Gastrocnemius medialis (tissue), 4 donors: ENCODE data around the gene VDR. TPM values are rescaled to one million over a fixed set of nuclear protein-coding genes. Genes with fewer than 3 reads are reported as not detected.

Experiments
- ATAC-seq, 2 donors: fragments of 150-250 bp; one replicate each; pipeline ENCODE4 v1.9.1; 2016
- DNase-seq, 2 donors: peaks; one replicate each; pipeline ENCODE4 v3.0.0-alpha.2; 2019
- H3K27ac ChIP-seq, 4 donors: fragments of 200-600 bp; sonication (generic); 1 replicate in 1 of 4; 2 replicates in 3 of 4; pipeline ENCODE4 v1.5.1; 2016 to 2018; ENCODE audit warnings: mild to moderate bottlenecking in 2 of 4, moderate library complexity in 1 of 4
- H3K27me3 ChIP-seq, 3 donors: fragments of 200-600 bp; sonication (generic) in 2 of 3; 1 replicate in 1 of 3; 2 replicates in 2 of 3; pipeline versions ENCODE4 v1.5.1 to v1.6.0; 2016 to 2019; ENCODE audit warnings: mild to moderate bottlenecking in 1 of 3, moderate library complexity in 1 of 3
- H3K36me3 ChIP-seq, 2 donors: fragments of 200-600 bp; sonication (generic) in 1 of 2; one replicate each; pipeline ENCODE4 v1.5.1; 2017 to 2018
- H3K4me1 ChIP-seq, 2 donors: fragments of 200-600 bp; sonication (generic) in 1 of 2; one replicate each; pipeline ENCODE4 v1.5.1; 2016 to 2017; ENCODE audit warnings: mild to moderate bottlenecking in 2 of 2
- H3K4me3 ChIP-seq, 4 donors: fragments of 200-600 bp; sonication (generic) in 3 of 4; 1 replicate in 1 of 4; 2 replicates in 3 of 4; pipeline ENCODE4 v1.5.1; 2016 to 2019; ENCODE audit warnings: mild to moderate bottlenecking in 2 of 4
- H3K9me3 ChIP-seq, 3 donors: fragments of 200-600 bp; sonication (generic) in 2 of 3; 1 replicate in 1 of 3; 2 replicates in 2 of 3; pipeline ENCODE4 v1.5.1; 2016 to 2019
- POLR2A ChIP-seq, 2 donors: fragments of 450-650 bp; IDR thresholded peaks; one replicate each; pipeline ENCODE4 v1.6.1; 2017; ENCODE audit warnings: antibody characterized with exemption in 2 of 2, mild to moderate bottlenecking in 2 of 2, moderate library complexity in 2 of 2
- in situ Hi-C, 4 donors: fragments of 200-750 bp; cut with MboI; loops; one replicate each; pipeline versions ENCODE4 v1.15.0 to v1.8.0; 2017; ENCODE audit warnings: low sequenced_read_pairs in 4 of 4
- intact Hi-C: fragments of 100-400 bp; cut with DNase I; formaldehyde crosslinking; loops from one replicate; pipeline ENCODE4 v1.15.1; 2023; ENCODE audit warnings: low total_unique reads
- total RNA-seq, 4 donors: library from RNA; depleted of rRNA; stranded (reverse); fragments of >200 nt; gene quantifications; one replicate each; pipeline versions ENCODE4 v1.1.0 to v1.2.3, GENCODE V29; 2016
- TF ChIP-seq, protein P1 (sequence below), 5 experiments: fragments of 450-650 bp in 3 of 5; fragments of 200-600 bp in 2 of 5; sonication (generic) in 2 of 5; IDR thresholded peaks in 4 of 5; conservative IDR thresholded peaks in 1 of 5; 1 replicate in 4 of 5; 2 replicates in 1 of 5; pipeline ENCODE4 v1.5.1; 2016 to 2019; ENCODE audit warnings: antibody characterized with exemption in 5 of 5, mild to moderate bottlenecking in 3 of 5, moderate library complexity in 3 of 5

Gene VDR
- total RNA-seq, 4 donors from 2014 or later, result 3.2 to 6.1 (median 4.4) TPM

DNA sequence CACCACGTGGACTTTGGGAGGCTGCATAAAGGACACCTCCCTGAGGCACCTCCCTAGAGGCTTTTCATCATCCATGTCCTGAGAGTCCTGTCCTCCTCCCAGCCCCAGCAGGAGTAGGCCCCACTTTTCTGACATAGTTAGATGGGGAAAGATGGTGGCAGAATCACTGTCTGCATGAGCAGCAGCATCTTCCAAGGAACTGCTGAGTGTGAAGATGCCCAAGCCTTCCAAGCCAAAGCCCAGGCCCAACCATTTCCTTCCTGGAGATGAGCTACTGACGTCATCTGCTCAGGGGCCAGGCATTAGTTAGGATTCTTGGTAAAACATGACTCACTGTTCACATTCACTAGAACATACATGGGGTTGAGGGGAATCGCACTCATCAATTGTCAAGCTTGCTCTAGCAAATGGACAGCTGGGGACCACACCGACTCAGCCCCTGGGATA, 37.3 kb downstream of the VDR start:
- in situ Hi-C loops, result no loop called here
- H3K4me1 ChIP-seq, result peaks cover 17 to 19% of the 10 kb centered on the region in 2 donors
- H3K27me3 ChIP-seq, result no peaks in the 10 kb centered on the region
- no peaks in the 10 kb centered on the region for H3K9me3 ChIP-seq
- no peak overlapping the region for H3K27ac ChIP-seq
- H3K4me3 ChIP-seq, result no peak overlapping the region
- TF ChIP-seq, protein P1, sequence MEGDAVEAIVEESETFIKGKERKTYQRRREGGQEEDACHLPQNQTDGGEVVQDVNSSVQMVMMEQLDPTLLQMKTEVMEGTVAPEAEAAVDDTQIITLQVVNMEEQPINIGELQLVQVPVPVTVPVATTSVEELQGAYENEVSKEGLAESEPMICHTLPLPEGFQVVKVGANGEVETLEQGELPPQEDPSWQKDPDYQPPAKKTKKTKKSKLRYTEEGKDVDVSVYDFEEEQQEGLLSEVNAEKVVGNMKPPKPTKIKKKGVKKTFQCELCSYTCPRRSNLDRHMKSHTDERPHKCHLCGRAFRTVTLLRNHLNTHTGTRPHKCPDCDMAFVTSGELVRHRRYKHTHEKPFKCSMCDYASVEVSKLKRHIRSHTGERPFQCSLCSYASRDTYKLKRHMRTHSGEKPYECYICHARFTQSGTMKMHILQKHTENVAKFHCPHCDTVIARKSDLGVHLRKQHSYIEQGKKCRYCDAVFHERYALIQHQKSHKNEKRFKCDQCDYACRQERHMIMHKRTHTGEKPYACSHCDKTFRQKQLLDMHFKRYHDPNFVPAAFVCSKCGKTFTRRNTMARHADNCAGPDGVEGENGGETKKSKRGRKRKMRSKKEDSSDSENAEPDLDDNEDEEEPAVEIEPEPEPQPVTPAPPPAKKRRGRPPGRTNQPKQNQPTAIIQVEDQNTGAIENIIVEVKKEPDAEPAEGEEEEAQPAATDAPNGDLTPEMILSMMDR (IDR thresholded peaks at IDR 0.05 in 4 of 5, conservative IDR thresholded peaks at IDR 0.05 in 1 of 5), result no peak
- no peak for TF ChIP-seq POLR2A (IDR thresholded peaks at IDR 0.05)
- ATAC-seq (no peak), DNase-seq (no peak)
- intact Hi-C loops, result no loop called here
- no peaks in the 10 kb centered on the region for H3K36me3 ChIP-seq

DNA sequence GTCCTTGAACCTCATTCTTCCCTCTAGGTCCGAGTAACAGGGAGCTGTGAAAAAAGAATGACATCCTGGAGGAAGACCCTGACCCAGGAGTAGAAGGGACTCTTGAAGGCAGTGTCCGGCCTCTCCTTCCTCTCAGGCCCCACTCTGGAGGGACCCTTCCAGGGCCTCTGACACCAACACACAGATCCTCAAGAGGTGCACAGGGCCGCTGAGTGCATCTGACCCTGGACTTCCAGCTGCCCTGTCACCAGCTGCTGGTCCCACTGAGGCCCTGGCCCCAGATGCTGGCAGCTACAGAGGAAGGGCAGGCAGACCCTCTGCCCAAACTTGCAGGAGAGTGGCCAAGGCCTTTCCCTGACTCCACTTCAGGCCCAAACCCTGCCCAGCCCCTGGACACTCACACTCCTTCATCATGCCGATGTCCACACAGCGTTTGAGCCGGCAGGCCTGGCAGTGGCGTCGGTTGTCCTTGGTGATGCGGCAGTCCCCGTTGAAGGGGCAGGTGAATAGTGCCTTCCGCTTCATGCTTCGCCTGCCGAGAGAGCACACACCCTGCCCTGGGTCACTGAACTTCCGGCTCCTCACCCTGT, 40.1 kb downstream of the VDR start:
- Histone ChIP-seq H3K27ac (no peak overlapping the region), H3K9me3 (no peaks in the 10 kb centered on the region), H3K36me3 (no peaks in the 10 kb centered on the region), H3K4me3 (no peak overlapping the region), H3K4me1 (peaks cover 4 to 7% of the 10 kb centered on the region in 2 donors), H3K27me3 (no peaks in the 10 kb centered on the region)
- DNase-seq, result no peak
- no peak for TF ChIP-seq POLR2A (IDR thresholded peaks at IDR 0.05)
- TF ChIP-seq, protein P1 (IDR thresholded peaks at IDR 0.05 in 4 of 5, conservative IDR thresholded peaks at IDR 0.05 in 1 of 5), result no peak
- ATAC-seq, result no peak
- intact Hi-C loops, result no loop called here
- in situ Hi-C loops, result no loop called here

DNA sequence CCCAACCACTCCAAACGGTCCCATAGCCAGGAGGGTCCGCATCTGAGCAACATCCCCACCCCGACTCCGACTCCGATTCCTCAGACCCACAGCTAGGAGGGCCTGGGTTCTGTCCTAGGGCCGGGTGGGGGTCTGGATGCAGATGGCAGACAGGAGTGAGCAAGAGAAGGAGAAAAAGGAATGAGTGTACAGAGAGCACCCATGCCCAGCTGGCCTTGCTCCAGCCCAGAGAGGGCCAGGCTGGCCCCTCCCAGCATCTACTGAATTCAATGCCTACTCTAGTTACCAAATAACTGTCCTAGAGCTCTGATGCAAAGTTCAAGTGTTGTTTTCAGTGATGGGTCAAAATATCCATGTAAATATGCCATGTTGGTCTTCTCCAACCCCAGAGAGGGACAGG, 40.8 kb downstream of the VDR start:
- TF ChIP-seq, protein P1 (IDR thresholded peaks at IDR 0.05 in 4 of 5, conservative IDR thresholded peaks at IDR 0.05 in 1 of 5), result no peak
- no peak for TF ChIP-seq POLR2A (IDR thresholded peaks at IDR 0.05)
- in situ Hi-C loops (no loop called here), intact Hi-C loops (no loop called here)

DNA sequence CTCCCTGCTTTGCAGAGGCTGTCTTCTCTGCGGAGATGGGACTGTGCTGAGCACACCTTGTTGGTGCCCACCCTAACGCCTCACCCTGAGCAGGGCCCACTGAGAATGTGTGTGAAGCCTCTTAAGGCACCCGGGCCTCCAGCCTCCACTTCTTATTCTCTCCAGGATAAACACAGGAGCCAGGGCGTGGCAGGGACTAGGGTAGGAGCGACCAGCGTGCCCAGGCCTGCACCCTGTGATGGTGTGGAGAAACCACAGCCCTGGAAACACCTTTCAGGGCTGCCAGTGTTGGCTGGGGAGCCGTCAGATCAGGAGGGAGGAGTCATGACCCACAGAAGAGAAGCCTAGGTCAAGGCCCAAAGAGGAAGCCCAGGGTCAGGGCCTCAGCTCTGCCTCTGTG, 41.3 kb downstream of the VDR start:
- no peak overlapping the region for H3K4me3 ChIP-seq
- in situ Hi-C loops (no loop called here), intact Hi-C loops (no loop called here)
- H3K36me3 ChIP-seq, result no peaks in the 10 kb centered on the region
- H3K27ac ChIP-seq, result no peak overlapping the region
- H3K27me3 ChIP-seq, result no peaks in the 10 kb centered on the region
- H3K9me3 ChIP-seq, result no peaks in the 10 kb centered on the region
- ATAC-seq (no peak), DNase-seq (no peak)
- TF ChIP-seq, protein P1 (IDR thresholded peaks at IDR 0.05 in 4 of 5, conservative IDR thresholded peaks at IDR 0.05 in 1 of 5), result no peak
- TF ChIP-seq POLR2A (IDR thresholded peaks at IDR 0.05), result no peak
- peaks cover 0 to 3% of the 10 kb centered on the region in 2 donors for H3K4me1 ChIP-seq

More for the DNA sequence above, 40.8 kb downstream of the VDR start:
- no peaks in the 10 kb centered on the region for H3K9me3 ChIP-seq
- DNase-seq (no peak), ATAC-seq (no peak)
- no peaks in the 10 kb centered on the region for H3K27me3 ChIP-seq
- H3K4me3 ChIP-seq, result no peak overlapping the region
- H3K36me3 ChIP-seq, result no peaks in the 10 kb centered on the region
- H3K4me1 ChIP-seq, result peaks cover 0 to 3% of the 10 kb centered on the region in 2 donors
- H3K27ac ChIP-seq, result no peak overlapping the region

DNA sequence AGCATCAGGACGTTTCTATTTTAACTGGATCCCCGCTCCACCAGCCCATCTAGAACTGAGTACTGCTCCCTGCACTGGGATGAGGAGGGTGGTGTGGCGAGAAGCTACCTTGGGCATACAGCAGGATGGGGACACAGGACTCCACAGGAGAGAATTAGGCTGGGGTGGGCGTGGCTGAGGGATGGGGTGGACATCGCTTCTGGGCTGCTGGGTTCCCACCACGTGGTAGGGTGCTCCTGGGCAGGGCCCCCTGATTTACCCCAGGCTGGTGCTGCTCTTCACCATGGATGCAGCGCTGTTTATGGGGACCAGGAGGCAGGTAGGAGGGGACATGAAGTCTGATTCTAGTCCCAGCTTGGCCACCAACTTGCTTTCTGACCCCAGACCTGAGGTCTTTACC, 41.9 kb downstream of the VDR start:
- ATAC-seq (no peak), DNase-seq (no peak)

More for the DNA sequence above, 41.9 kb downstream of the VDR start:
- Histone ChIP-seq H3K27ac (no peak overlapping the region), H3K4me3 (no peak overlapping the region), H3K27me3 (no peaks in the 10 kb centered on the region), H3K4me1 (peaks cover 0 to 1% of the 10 kb centered on the region in 2 donors), H3K36me3 (no peaks in the 10 kb centered on the region), H3K9me3 (no peaks in the 10 kb centered on the region)
- TF ChIP-seq, protein P1 (IDR thresholded peaks at IDR 0.05 in 4 of 5, conservative IDR thresholded peaks at IDR 0.05 in 1 of 5), result no peak
- TF ChIP-seq POLR2A (IDR thresholded peaks at IDR 0.05), result no peak
- intact Hi-C loops (no loop called here), in situ Hi-C loops (no loop called here)
